SK-N-MC (cell line): ENCODE data around the gene PARP8.

Source experiments
- EZH2 ChIP-seq: fragments of 200-600 bp; sonication (generic); IDR thresholded peaks from one replicate; pipeline ENCODE4 v1.6.1; 2017; ENCODE audit warnings: antibody characterized with exemption
- POLR2AphosphoS5 ChIP-seq: IDR thresholded peaks from 2 replicates; pipeline ENCODE4 v1.6.1; 2012; ENCODE audit warnings: mild to moderate bottlenecking, low read depth, low read length, borderline replicate concordance

- TF ChIP-seq POLR2AphosphoS5 (no peak), EZH2 (no peak)
Observed at GRCh38 chr5:50655067-50655809, 11.2 kb upstream of the PARP8 start.
